Stromal cell of bone marrow (primary cell): ENCODE data around the gene FAR1.
"Not testable (repeated sequence)": the region's sequence is repeated elsewhere in the genome, so short reads cannot be mapped to it uniquely, and the experiment has no call there.

Source experiments
- DNase-seq: peaks from one replicate; pipeline ENCODE4 v3.0.0-alpha.2; 2012; ENCODE audit warnings: low read depth

Gene FAR1, protein sequence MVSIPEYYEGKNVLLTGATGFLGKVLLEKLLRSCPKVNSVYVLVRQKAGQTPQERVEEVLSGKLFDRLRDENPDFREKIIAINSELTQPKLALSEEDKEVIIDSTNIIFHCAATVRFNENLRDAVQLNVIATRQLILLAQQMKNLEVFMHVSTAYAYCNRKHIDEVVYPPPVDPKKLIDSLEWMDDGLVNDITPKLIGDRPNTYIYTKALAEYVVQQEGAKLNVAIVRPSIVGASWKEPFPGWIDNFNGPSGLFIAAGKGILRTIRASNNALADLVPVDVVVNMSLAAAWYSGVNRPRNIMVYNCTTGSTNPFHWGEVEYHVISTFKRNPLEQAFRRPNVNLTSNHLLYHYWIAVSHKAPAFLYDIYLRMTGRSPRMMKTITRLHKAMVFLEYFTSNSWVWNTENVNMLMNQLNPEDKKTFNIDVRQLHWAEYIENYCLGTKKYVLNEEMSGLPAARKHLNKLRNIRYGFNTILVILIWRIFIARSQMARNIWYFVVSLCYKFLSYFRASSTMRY

GRCh38 chr11:13668102-13668956 is at the start of gene FAR1:
Gene FAR1, plus strand, starts transcription at chr11:13668668. Its CDS starts 26,098 bp downstream, at chr11:13694766.
- DNase-seq, result peak; percentile 98

DNA sequence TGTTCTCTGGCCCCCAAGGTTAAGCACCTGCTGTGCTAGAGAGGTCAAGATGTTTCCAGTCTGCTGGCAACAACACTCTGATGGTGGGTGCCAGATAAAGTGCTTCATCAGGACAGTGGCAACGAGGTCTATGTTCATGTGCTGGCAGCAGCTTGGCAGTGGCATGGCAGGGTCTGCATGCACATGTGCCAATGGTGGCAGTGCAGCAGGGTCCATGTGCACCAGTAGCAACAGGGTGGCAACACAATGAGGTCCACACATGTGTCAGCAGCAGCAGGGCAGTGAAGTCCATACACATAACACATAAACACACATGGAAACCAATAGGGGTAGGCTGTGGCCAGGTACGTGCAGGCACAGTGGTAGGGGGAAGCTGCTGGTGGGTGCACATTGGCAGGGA is 48.4 kb upstream of the FAR1 start:
- DNase-seq, result no peak

GRCh38 chr11:13626818-13627217 is 41.6 kb upstream of the FAR1 start:
- DNase-seq, result not testable (repeated sequence)

DNA sequence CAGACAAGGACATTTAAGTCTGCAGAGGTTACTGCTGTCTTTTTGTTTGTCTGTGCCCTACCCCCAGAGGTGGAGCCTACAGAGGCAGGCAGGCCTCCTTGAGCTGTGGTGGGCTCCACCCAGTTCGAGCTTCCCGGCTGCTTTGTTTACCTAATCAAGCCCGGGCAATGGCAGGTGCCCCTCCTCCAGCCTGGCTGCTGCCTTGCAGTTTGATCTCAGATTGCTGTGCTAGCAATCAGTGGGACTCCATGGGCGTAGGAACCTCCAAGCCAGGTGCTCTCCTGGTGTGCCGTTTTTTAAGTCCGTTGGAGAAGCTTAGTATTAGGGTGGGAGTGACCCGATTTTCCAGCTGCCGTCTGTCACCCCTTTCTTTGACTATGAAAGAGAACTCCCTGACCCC is 39.8 kb upstream of the FAR1 start:
- DNase-seq, result not testable (repeated sequence)

GRCh38 chr11:13629779-13630178 is 38.7 kb upstream of the FAR1 start:
- DNase-seq, result no peak

GRCh38 chr11:13635290-13635689 is 33.2 kb upstream of the FAR1 start:
- no peak for DNase-seq

- DNase-seq, result no peak
Measured at GRCh38 chr11:13635804-13636203, 32.7 kb upstream of the FAR1 start.

DNA sequence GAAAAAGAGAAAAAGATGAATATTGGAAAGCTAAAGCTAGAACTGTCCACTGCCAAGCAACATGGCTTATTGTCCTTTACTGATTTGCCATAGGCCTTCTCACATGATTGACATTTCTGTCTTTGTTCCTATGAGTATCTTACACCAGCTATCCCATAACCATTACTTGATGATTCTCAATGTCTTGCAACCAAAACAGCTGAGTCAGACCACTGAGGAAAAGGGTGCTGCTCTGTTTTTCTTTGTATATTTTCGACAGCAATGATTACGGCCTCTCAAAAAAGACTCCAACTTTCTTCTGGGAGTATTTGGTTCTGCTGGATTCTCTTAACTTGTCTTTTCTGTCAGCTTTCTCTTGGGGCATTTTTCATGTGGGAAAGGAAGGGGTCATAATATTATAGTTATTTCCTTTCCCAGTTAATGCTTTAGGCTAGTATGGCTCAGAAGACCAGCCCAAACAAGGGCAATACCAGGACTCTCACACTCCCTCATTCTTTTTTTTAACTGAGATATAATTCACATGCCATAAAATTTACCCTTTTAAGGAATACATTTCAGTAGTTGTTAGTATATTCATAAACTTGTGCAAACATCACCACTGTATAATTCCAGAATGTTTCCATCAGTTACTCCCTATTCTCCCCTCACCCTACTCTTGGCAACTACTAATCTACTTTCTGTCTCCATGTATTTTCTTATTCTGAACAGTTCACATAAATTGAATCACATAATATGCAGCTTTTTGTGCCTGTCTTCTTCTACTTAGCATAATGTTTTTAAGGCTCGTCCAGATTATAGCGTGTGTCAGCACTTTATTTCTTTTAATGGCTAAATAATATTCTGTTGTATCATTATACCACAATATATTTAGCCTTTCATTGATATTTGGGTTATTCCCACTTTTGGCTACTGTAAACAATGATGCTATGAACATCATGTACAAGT is 31.1 kb upstream of the FAR1 start:
- DNase-seq, result no peak

DNA sequence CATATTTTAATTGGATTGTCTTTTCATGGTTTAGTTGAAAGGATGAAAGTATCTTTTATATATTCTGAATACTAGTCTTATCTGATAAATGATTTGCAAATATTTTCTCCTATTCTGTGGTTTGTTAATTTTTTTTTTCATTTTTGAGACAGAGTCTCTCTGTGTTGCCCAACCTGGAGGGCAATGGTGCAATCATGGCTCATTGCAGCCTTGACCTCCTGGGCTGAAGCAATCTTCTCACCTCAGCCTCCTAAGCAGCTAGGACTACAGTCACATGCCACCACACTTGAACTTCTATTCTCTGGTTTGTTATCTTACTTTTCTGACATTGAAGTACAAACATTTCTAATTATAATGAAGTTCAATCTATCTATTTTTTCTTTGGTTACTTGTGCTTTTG is 30.0 kb upstream of the FAR1 start:
- no peak for DNase-seq

- no peak for DNase-seq
Measured at GRCh38 chr11:13644997-13645687, 23.3 kb upstream of the FAR1 start.

- no peak for DNase-seq
Measured at GRCh38 chr11:13647391-13647790, 21.1 kb upstream of the FAR1 start.

GRCh38 chr11:13649619-13650018 is 18.8 kb upstream of the FAR1 start:
- DNase-seq, result no peak

- DNase-seq, result not testable (repeated sequence)
Measured at GRCh38 chr11:13651515-13651914, 17.0 kb upstream of the FAR1 start.

DNA sequence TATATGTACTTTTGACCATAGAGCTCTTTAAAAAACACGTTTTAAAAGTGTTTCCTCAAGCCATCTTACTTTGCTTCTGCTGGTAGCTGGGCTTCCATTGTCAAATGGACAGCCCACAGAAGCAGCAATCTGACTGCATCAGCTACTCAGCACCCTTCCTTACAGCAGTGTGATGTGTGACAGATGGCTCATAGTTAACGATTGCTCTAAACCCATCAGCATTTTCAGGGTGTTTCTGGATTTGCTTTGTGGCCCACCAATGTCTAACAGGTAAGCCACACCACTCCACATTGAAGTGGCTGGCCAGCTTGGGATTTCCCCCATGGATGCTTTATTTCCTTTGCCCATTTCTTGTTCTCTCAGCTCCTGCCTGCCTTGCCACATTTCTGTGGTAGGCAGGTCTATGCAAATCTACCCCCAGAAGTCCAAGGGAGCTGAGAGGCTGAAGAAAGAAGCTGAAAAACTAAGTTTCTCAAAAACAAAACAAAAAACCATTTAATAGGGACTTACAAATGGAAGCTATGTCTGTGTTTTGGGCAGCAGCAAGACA is 7.3 kb upstream of the FAR1 start:
- DNase-seq, result no peak

GRCh38 chr11:13663631-13664071 is 4.8 kb upstream of the FAR1 start:
- peak; percentile 28 for DNase-seq

DNA sequence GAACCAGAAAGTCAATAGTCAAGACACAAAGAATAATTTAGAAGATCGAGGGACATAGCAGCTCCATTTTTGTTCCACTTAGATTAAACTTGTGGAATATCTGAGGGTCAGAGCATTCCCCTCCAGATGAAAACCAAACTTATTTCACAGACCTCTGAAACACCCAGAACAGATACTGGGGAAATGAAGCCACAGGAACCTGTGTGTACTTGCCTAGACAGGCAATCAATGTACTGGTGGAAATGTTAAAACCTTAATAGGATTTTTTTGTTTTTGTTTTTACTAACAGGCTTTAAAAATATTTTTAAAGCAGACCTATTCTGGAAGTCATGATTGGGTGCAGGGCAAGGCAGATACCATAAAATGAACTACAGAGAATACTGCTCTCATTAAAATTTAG is 4.1 kb upstream of the FAR1 start:
- DNase-seq, result no peak

- no peak for DNase-seq
Measured at GRCh38 chr11:13666708-13667107, 1.8 kb upstream of the FAR1 start.

- DNase-seq, result no peak
Measured at GRCh38 chr11:13667245-13667644, 1.2 kb upstream of the FAR1 start.

GRCh38 chr11:13667795-13668101 is 720 bp upstream of the FAR1 start:
- no peak for DNase-seq

DNA sequence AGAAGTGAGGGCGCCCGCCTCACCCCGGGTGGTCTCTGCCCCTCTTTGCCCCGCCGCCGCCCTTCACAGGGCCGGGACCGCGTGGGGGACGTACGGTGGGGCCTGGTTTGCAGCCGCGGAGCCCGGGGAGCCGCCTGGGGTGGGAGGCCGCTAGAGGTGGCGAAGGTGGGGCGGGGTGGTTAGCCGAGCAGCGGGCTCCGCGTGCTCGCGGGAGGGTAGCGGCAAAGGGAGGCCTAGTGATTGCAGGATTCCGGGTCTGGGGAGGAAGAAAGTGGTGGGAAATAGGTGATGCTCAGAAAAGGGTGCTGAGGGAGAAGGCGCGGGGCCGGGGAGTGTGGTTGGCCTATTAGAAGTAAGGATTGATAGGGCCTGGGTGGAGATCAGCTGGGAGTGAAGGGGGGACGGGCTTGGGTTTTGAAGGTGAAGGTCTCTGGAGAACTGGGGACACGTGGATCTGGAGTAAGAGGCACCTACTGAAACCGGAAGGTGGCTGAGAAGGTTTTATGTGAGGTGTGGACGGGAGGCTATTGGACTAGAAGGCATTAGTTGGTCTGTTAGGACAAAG is 571 bp downstream of the FAR1 start:
- no peak for DNase-seq
